GM12878 (cell line): ENCODE results near the gene USP2. TPM values are rescaled to one million over a fixed set of nuclear protein-coding genes. Genes with fewer than 3 reads are reported as not detected.

Source experiments
- ATAC-seq: fragments of 200-7000 bp; cut with Tn5 transposase; 3 replicates; pipeline ENCODE4 v1.9.1; 2020; ENCODE audit warnings: mild to moderate bottlenecking, moderate library complexity
- BruUV-seq: library from RNA; stranded (reverse); fragments of 400-500 nt; replicated peaks from 2 replicates; lab custom pipeline; 2021; lab: Mats Ljungman, UMichigan
- CTCF ChIA-PET: fragments of 300-600 bp; sonication (Branson Sonifier 250); formaldehyde crosslinking; extraction: SDS; loops from one replicate; lab custom pipeline; 2021; ENCODE audit warnings: inconsistent platforms; lab: Yijun Ruan, JAX
- POLR2A ChIA-PET: fragments of 350-600 bp; formaldehyde crosslinking; extraction: SDS; loops from one replicate; lab custom pipeline; 2021; ENCODE audit warnings: inconsistent platforms; lab: Charles Lee
- RAD21 ChIA-PET: fragments of 300-600 bp; sonication (Branson Sonifier 250); formaldehyde crosslinking; loops from one replicate; lab custom pipeline; 2023; ENCODE audit warnings: antibody characterized with exemption; ENCODE audit not compliant: unreplicated experiment; lab: Charles Lee
- SMC1A ChIA-PET: fragments of 300-600 bp; sonication (Branson Sonifier 250); formaldehyde crosslinking; loops from one replicate; lab custom pipeline; 2023; ENCODE audit not compliant: unreplicated experiment, uncharacterized antibody; lab: Charles Lee
- DNase-seq: peaks from one replicate; pipeline ENCODE4 v3.0.0-alpha.2; 2011; ENCODE audit warnings: low read depth, low spot score
- FAIRE-seq: peaks from 3 replicates; lab custom pipeline; 2011; peaks lifted over from hg19 to GRCh38; lab: Jason Lieb, UNC
- H2AFZ ChIP-seq: 2 replicates; pipeline ENCODE4 v1.6.0; 2011; ENCODE audit warnings: low read depth, low read length, control low read depth; ENCODE audit not compliant: control insufficient read depth
- H3K27ac ChIP-seq: 2 replicates; pipeline ENCODE4 v1.5.1; 2011; ENCODE audit warnings: control low read depth; ENCODE audit not compliant: control insufficient read depth, insufficient read depth
- H3K27me3 ChIP-seq, 2 experiments: replicated peaks in 1 of 2; 2 replicates each; pipeline versions ENCODE4 v1.6.0 to v1.6.1; 2011; ENCODE audit warnings: low read length in 1 of 2; ENCODE audit not compliant: control insufficient read depth in 2 of 2, insufficient read depth in 2 of 2
- H3K36me3 ChIP-seq, 2 experiments: 2 replicates each; pipeline ENCODE4 v1.5.1; 2011; ENCODE audit warnings: low read length in 1 of 2; ENCODE audit not compliant: control insufficient read depth in 2 of 2, insufficient read depth in 2 of 2
- H3K4me1 ChIP-seq: 2 replicates; pipeline ENCODE4 v1.6.1; 2011; ENCODE audit warnings: mild to moderate bottlenecking, low read length, moderate library complexity, mixed read lengths; ENCODE audit not compliant: control insufficient read depth, insufficient read depth
- H3K4me2 ChIP-seq: 2 replicates; pipeline ENCODE4 v1.6.0; 2011; ENCODE audit warnings: control low read depth; ENCODE audit not compliant: control insufficient read depth, insufficient read depth
- H3K4me3 ChIP-seq: fragments of 200-600 bp; sonication (generic); 2 replicates; pipeline ENCODE4 v1.5.1; 2016
- H3K79me2 ChIP-seq: 2 replicates; pipeline ENCODE4 v1.6.0; 2011; ENCODE audit warnings: low read length; ENCODE audit not compliant: control insufficient read depth, insufficient read depth
- H3K9ac ChIP-seq: 2 replicates; pipeline ENCODE4 v1.8.0; 2011; ENCODE audit warnings: low read length, control low read depth, mixed read lengths; ENCODE audit not compliant: control insufficient read depth, insufficient read depth
- H3K9me3 ChIP-seq: replicated peaks from 3 replicates; pipeline ENCODE4 v1.5.1; 2011; ENCODE audit warnings: mild to moderate bottlenecking, low read length; ENCODE audit not compliant: control insufficient read depth, insufficient read depth
- H4K20me1 ChIP-seq: 2 replicates; pipeline ENCODE4 v1.6.0; 2011; ENCODE audit not compliant: control insufficient read depth, insufficient read depth
- NRF1 ChIP-seq: conservative IDR thresholded peaks from 2 replicates; pipeline ENCODE4 v1.6.1; 2011; ENCODE audit warnings: mild to moderate bottlenecking, low read depth, low read length, improper control_type of control experiment
- WGBS: methylation state at CpG from one replicate; pipeline ENCODE4 v1.1.6; 2016; ENCODE audit warnings: low lambda C conversion rate; ENCODE audit not compliant: insufficient replicate concordance, insufficient coverage; ENCODE audit errors: missing lambda C conversion rate; 5-methylcytosine and 5-hydroxymethylcytosine counted together
- in situ Hi-C: fragments of 300-500 bp; cut with MboI; formaldehyde crosslinking; loops from 9 replicates; pipeline ENCODE4 v1.14.3; 2018; ENCODE audit warnings: mixed read lengths
- intact Hi-C: fragments of 100-400 bp; cut with micrococcal nuclease; formaldehyde crosslinking; loops from one replicate; pipeline ENCODE4 v1.14.2; 2022; ENCODE audit not compliant: unreplicated experiment
- polyA plus RNA-seq, 11 experiments: library from polyadenylated mRNA; depleted of rRNA in 4 of 11; unstranded in 6 of 11; stranded (reverse) in 5 of 11; fragments of >200 nt; fragmentation: Nextera tagmentation in 4 of 11; fragmentation: Illumina TruSeq in 1 of 11; extraction: Ambion mirVana in 4 of 11; extraction: Trizol in 1 of 11; gene quantifications; 1 replicate in 1 of 11; 2 replicates in 10 of 11; pipeline versions ENCODE4 v1.2.1 to v1.2.3, GENCODE V29; 2011 to 2016; ENCODE audit warnings: inconsistent platforms in 2 of 11, missing spikeins in 2 of 11, low read depth in 1 of 11
- total RNA-seq, 4 experiments: library from RNA; depleted of rRNA in 3 of 4; stranded (reverse); fragments of >200 nt in 3 of 4; fragmentation: Illumina TruSeq in 1 of 4; extraction: Trizol in 1 of 4; gene quantifications; 2 replicates each; pipeline versions ENCODE4 v1.2.1 to v1.2.3, GENCODE V29; 2013 to 2021
- TF ChIP-seq, protein P1 (sequence below): fragments of 450-650 bp; IDR thresholded peaks from 2 replicates; pipeline ENCODE4 v1.6.1; 2017; ENCODE audit warnings: mild to moderate bottlenecking, moderate library complexity

Gene USP2
- total and polyA plus RNA-seq, 10 of the 15 experiments (the other 5 are each of a cell fraction or from before 2014, with no cell fraction given), result 0.03 to 0.13 (median 0.06) TPM; not detected in 4

DNA sequence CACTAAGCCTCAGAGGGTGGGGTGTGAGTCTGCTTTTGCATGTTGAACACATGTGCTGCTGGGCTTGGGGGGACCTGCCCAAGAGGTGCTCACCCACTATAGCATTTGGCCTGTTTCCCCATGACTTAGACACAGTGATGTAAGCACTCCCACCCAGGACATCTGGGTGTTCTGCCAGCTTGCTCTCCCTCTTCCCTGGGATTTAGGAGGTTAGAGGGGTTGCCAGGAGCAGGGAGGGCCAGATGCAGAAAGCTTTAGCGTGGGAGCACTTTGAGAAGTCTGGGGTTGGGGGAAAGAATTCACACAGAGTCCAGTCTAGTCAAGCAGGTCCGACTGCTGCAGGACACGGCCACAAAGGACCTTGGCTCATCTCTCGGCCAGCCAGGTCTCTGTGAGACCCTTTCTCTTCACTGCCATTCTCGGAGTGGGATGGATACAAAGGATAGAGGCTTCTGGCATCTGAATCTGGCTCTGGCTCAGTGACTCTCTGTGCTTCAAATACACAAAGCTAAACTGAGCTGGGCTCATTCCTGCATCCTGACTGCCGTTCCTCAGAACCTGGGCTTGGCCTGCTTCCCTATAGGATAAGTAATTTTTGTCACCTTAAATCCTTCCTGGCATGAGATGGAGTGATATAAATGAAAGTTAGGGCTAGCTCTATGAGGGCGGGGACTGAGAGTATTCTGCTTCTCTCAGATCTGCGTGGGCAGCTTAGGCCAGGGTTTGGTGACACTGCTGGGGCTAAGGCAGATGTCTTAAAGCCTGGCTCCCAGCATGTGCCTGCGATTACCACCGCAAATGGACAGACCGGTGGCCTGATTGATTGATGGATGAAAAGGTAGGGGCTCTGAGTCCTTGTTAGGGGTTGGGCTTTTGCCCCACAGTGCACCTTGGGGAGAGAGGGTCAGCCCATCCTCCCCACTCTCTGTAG lies 14.5 kb downstream of the USP2 start:
- DNase-seq, result no peak
- Histone ChIP-seq H3K27me3 (peaks cover 4 to 9% of the 10 kb centered on the region in 2 experiments; a peak in 3 of 4 replicates), H3K27ac (no peak overlapping the region)
- TF ChIP-seq, protein P1, sequence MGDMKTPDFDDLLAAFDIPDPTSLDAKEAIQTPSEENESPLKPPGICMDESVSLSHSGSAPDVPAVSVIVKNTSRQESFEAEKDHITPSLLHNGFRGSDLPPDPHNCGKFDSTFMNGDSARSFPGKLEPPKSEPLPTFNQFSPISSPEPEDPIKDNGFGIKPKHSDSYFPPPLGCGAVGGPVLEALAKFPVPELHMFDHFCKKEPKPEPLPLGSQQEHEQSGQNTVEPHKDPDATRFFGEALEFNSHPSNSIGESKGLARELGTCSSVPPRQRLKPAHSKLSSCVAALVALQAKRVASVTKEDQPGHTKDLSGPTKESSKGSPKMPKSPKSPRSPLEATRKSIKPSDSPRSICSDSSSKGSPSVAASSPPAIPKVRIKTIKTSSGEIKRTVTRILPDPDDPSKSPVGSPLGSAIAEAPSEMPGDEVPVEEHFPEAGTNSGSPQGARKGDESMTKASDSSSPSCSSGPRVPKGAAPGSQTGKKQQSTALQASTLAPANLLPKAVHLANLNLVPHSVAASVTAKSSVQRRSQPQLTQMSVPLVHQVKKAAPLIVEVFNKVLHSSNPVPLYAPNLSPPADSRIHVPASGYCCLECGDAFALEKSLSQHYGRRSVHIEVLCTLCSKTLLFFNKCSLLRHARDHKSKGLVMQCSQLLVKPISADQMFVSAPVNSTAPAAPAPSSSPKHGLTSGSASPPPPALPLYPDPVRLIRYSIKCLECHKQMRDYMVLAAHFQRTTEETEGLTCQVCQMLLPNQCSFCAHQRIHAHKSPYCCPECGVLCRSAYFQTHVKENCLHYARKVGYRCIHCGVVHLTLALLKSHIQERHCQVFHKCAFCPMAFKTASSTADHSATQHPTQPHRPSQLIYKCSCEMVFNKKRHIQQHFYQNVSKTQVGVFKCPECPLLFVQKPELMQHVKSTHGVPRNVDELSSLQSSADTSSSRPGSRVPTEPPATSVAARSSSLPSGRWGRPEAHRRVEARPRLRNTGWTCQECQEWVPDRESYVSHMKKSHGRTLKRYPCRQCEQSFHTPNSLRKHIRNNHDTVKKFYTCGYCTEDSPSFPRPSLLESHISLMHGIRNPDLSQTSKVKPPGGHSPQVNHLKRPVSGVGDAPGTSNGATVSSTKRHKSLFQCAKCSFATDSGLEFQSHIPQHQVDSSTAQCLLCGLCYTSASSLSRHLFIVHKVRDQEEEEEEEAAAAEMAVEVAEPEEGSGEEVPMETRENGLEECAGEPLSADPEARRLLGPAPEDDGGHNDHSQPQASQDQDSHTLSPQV, result no peak
- no peak for TF ChIP-seq NRF1
- TF ChIP-seq, all 136 proteins: peak for 0
- FAIRE-seq, result peak; percentile 18
- ChIA-PET SMC1A (interaction anchor here (1.5 kb wide), 2 partner anchors 10 to 11 kb away, joined by 3 to 5 read pairs; no protein-coding TSS in a partner anchor), RAD21 (interaction anchor here (1.3 to 2.0 kb wide), 2 partner anchors 9 to 11 kb away, joined by 6 to 10 read pairs; no protein-coding TSS in a partner anchor), CTCF (interaction anchor here (0.7 to 17.9 kb wide), 4 partner anchors 10 to 28 kb away, joined by 3 to 183 read pairs (median 4); partner anchors contain the start of gene USP2), POLR2A (interaction anchor here (1.5 kb wide), 1 partner anchor 9 kb away, joined by 5 read pairs; no protein-coding TSS in a partner anchor)
- in situ Hi-C loops (no loop called here), intact Hi-C loops (no loop called here)
- H4K20me1 ChIP-seq, result no peaks in the 10 kb centered on the region
- WGBS, result 17% methylated on average over 11 of the region's 11 CpGs
- ATAC-seq, result no peak
- no peak overlapping the region for H2AFZ ChIP-seq
- H3K4me1 ChIP-seq, result no peaks in the 10 kb centered on the region
- H3K4me3 ChIP-seq, result no peak overlapping the region
- H3K36me3 ChIP-seq, result no peaks in the 10 kb centered on the region
- no peaks in the 10 kb centered on the region for H3K9me3 ChIP-seq
- H3K4me2 ChIP-seq, result no peak overlapping the region
- H3K79me2 ChIP-seq, result no peaks in the 10 kb centered on the region
- H3K9ac ChIP-seq, result no peak overlapping the region
- no TSS peak for BruUV-seq
